HG02840 (cell line): ENCODE measurements around the gene KCNN2.

ENCODE experiments used
- ATAC-seq: cut with Tn5 transposase; IDR thresholded peaks from one replicate; pipeline ENCODE4 v1.9.1; 2021; ENCODE audit warnings: mild to moderate bottlenecking, moderate library complexity, moderate number of reproducible peaks; ENCODE audit not compliant: unreplicated experiment, low FRiP score

The KCNN2 gene

GRCh38 chr5:114362197-114362976, 517 bp downstream of the KCNN2 start:
- ATAC-seq: no peak

- ATAC-seq: no peak
Observed at GRCh38 chr5:114362977-114363761, 1.3 kb downstream of the KCNN2 start.

- no peak for ATAC-seq
Observed at GRCh38 chr5:114363837-114364236, 2.0 kb downstream of the KCNN2 start.

GRCh38 chr5:114367029-114367428, 5.2 kb downstream of the KCNN2 start:
- no peak for ATAC-seq

GRCh38 chr5:114369680-114370417, 8.0 kb downstream of the KCNN2 start:
- ATAC-seq: no peak

- ATAC-seq: no peak
Observed at GRCh38 chr5:114377050-114377844, 15.4 kb downstream of the KCNN2 start.

- ATAC-seq: no peak
Observed at GRCh38 chr5:114377946-114378345, 16.1 kb downstream of the KCNN2 start.

- ATAC-seq: no peak
Observed at GRCh38 chr5:114380721-114381120, 18.9 kb downstream of the KCNN2 start.

- ATAC-seq: no peak
Observed at GRCh38 chr5:114387433-114387832, 25.6 kb downstream of the KCNN2 start.

GRCh38 chr5:114390431-114390830, 28.6 kb downstream of the KCNN2 start:
- ATAC-seq: no peak

- no peak for ATAC-seq
Observed at GRCh38 chr5:114391321-114391720, 29.5 kb downstream of the KCNN2 start.

GRCh38 chr5:114393159-114393558, 31.3 kb downstream of the KCNN2 start:
- no peak for ATAC-seq

- ATAC-seq: no peak
Observed at GRCh38 chr5:114402206-114402605, 40.3 kb downstream of the KCNN2 start.

GRCh38 chr5:114407783-114408182, 45.9 kb downstream of the KCNN2 start:
- no peak for ATAC-seq

GRCh38 chr5:114408847-114409246, 47.0 kb downstream of the KCNN2 start:
- no peak for ATAC-seq

GRCh38 chr5:114411380-114411931, 49.6 kb downstream of the KCNN2 start:
- ATAC-seq: no peak

GRCh38 chr5:114412510-114413171, 50.8 kb downstream of the KCNN2 start:
- ATAC-seq: no peak

GRCh38 chr5:114415760-114416159, 53.9 kb downstream of the KCNN2 start:
- no peak for ATAC-seq

- ATAC-seq: no peak
Observed at GRCh38 chr5:114416254-114416653, 54.4 kb downstream of the KCNN2 start.
